Neural cell (in vitro differentiated cells): ENCODE results near the gene ARGLU1. TPM values are rescaled to one million over a fixed set of nuclear protein-coding genes. Genes with fewer than 3 reads are reported as not detected.

ENCODE experiments used
- H2AFZ ChIP-seq: fragments of 200-600, 300-800 bp; sonication (generic), shearing (Covaris generic); 2 replicates; pipeline ENCODE4 v1.6.0; 2014; ENCODE audit warnings: low read depth, mild to moderate bottlenecking, antibody characterized with exemption, low read length, moderate library complexity
- H3F3A ChIP-seq: fragments of 200-600 bp; shearing (Covaris generic); 2 replicates; pipeline ENCODE4 v1.6.1; 2016; ENCODE audit warnings: mild to moderate bottlenecking, moderate library complexity, mixed read lengths, antibody characterized with exemption, low read length; ENCODE audit not compliant: insufficient read depth, poor library complexity, severe bottlenecking
- H3K27ac ChIP-seq: fragments of 200-600, 300-800 bp; sonication (generic), shearing (Covaris generic); 2 replicates; pipeline ENCODE4 v1.5.1; 2014; ENCODE audit warnings: mild to moderate bottlenecking, low read length, moderate library complexity
- H3K27me3 ChIP-seq: fragments of 300-800, 200-600 bp; sonication (generic), shearing (Covaris generic); 2 replicates; pipeline ENCODE4 v1.6.0; 2014; ENCODE audit warnings: mild to moderate bottlenecking, low read depth, low read length, moderate library complexity; ENCODE audit not compliant: insufficient read depth
- H3K36me3 ChIP-seq: fragments of 300-800, 200-600 bp; sonication (generic), shearing (Covaris generic); 2 replicates; pipeline ENCODE4 v1.5.1; 2014; ENCODE audit warnings: mild to moderate bottlenecking, antibody characterized with exemption, low read length, moderate library complexity; ENCODE audit not compliant: insufficient read depth
- H3K4me2 ChIP-seq: fragments of 300-800, 200-600 bp; sonication (generic), shearing (Covaris generic); 2 replicates; pipeline ENCODE4 v1.6.0; 2014; ENCODE audit warnings: mild to moderate bottlenecking, low read length
- H3K4me3 ChIP-seq: fragments of 300-800, 200-600 bp; sonication (generic), shearing (Covaris generic); 2 replicates; pipeline ENCODE4 v1.5.1; 2014; ENCODE audit warnings: mild to moderate bottlenecking, low read length, moderate library complexity
- H3K79me2 ChIP-seq: fragments of 200-600 bp; shearing (Covaris generic); replicated peaks from 2 replicates; pipeline ENCODE4 v1.6.0; 2014; ENCODE audit warnings: mild to moderate bottlenecking, low read length, moderate library complexity; ENCODE audit not compliant: insufficient read depth
- H3K9ac ChIP-seq: fragments of 300-800, 200-600 bp; sonication (generic), shearing (Covaris generic); 2 replicates; pipeline ENCODE4 v1.6.1; 2016; ENCODE audit warnings: mild to moderate bottlenecking, low read length, mixed read lengths
- H3K9me2 ChIP-seq: fragments of 200-600 bp; shearing (Covaris generic); 2 replicates; pipeline ENCODE4 v1.6.1; 2016; ENCODE audit warnings: mild to moderate bottlenecking, low read length, mixed read lengths; ENCODE audit not compliant: insufficient read depth
- H3K9me3 ChIP-seq: fragments of 200-600, 300-800 bp; sonication (generic), shearing (Covaris generic); 2 replicates; pipeline ENCODE4 v1.6.1; 2016; ENCODE audit warnings: mild to moderate bottlenecking, mixed run types, low read length, moderate library complexity, mixed read lengths
- H4K20me1 ChIP-seq: fragments of 200-600 bp; shearing (Covaris generic); 2 replicates; pipeline ENCODE4 v1.6.1; 2016; ENCODE audit warnings: mild to moderate bottlenecking, mixed run types; ENCODE audit not compliant: insufficient read depth
- CTCF ChIP-seq: fragments of 450-650 bp; IDR thresholded peaks from 2 replicates; pipeline ENCODE4 v1.5.1; 2014; ENCODE audit warnings: antibody characterized with exemption, mild to moderate bottlenecking, moderate library complexity; ENCODE audit not compliant: poor library complexity, severe bottlenecking
- EP300 ChIP-seq: fragments of 450-650 bp; conservative IDR thresholded peaks from 2 replicates; pipeline ENCODE4 v1.6.1; 2014; ENCODE audit warnings: antibody characterized with exemption, mild to moderate bottlenecking, moderate library complexity; ENCODE audit not compliant: poor library complexity, severe bottlenecking
- EZH2 ChIP-seq: fragments of 200-600, 300-800 bp; shearing (Covaris generic), sonication (generic); IDR thresholded peaks from 2 replicates; pipeline ENCODE4 v1.6.1; 2014; ENCODE audit warnings: antibody characterized with exemption, low read length, borderline replicate concordance, mild to moderate bottlenecking; ENCODE audit not compliant: insufficient read depth, poor library complexity, severe bottlenecking
- MXI1 ChIP-seq: fragments of 450-650 bp; conservative IDR thresholded peaks from 2 replicates; pipeline ENCODE4 v1.6.1; 2014; ENCODE audit warnings: antibody characterized with exemption, mild to moderate bottlenecking; ENCODE audit not compliant: poor library complexity, severe bottlenecking
- POLR2AphosphoS5 ChIP-seq: IDR thresholded peaks from 2 replicates; pipeline ENCODE4 v1.6.1; 2012
- RAD21 ChIP-seq: fragments of 450-650 bp; conservative IDR thresholded peaks from 2 replicates; pipeline ENCODE4 v1.6.1; 2014; ENCODE audit warnings: antibody characterized with exemption, mild to moderate bottlenecking, moderate library complexity
- REST ChIP-seq: IDR thresholded peaks from 2 replicates; pipeline ENCODE4 v1.6.1; 2012; ENCODE audit warnings: borderline replicate concordance
- SMC3 ChIP-seq: fragments of 450-650 bp; conservative IDR thresholded peaks from 2 replicates; pipeline ENCODE4 v1.6.1; 2014; ENCODE audit warnings: antibody characterized with exemption, mild to moderate bottlenecking, moderate library complexity; ENCODE audit not compliant: poor library complexity
- TAF1 ChIP-seq: IDR thresholded peaks from 2 replicates; pipeline ENCODE4 v1.6.1; 2012; ENCODE audit warnings: low read depth
- polyA plus RNA-seq: library from polyadenylated mRNA; depleted of rRNA; stranded (reverse); fragments of >200 nt; gene quantifications from 2 replicates; pipeline ENCODE4 v1.2.3, GENCODE V29; 2014

The ARGLU1 gene
- polyA plus RNA-seq, 1 donor from 2014 or later = 967 TPM

- Histone ChIP-seq H4K20me1 (no peaks in the 10 kb centered on the region), H3K9ac (no peak overlapping the region)
- TF ChIP-seq SMC3 = no peak
- TF ChIP-seq CTCF = no peak
- TF ChIP-seq REST = no peak
- TF ChIP-seq TAF1 = no peak
- no peak for TF ChIP-seq EZH2
- TF ChIP-seq MXI1 = no peak
- no peak for TF ChIP-seq EP300
- TF ChIP-seq POLR2AphosphoS5 = no peak
- TF ChIP-seq RAD21 = no peak
These were observed 19.8 kb downstream of the ARGLU1 start for GRCh38 chr13:106548064-106548696.

GRCh38 chr13:106541826-106542225 lies 26.1 kb downstream of the ARGLU1 start:
- H3K36me3 ChIP-seq = peaks cover 6% of the 10 kb centered on the region
- TF ChIP-seq MXI1 (no peak), TAF1 (no peak), RAD21 (no peak), REST (no peak), EZH2 (no peak), POLR2AphosphoS5 (no peak), EP300 (no peak), SMC3 (no peak)
- no peaks in the 10 kb centered on the region for H3K27me3 ChIP-seq
- H4K20me1 ChIP-seq = no peaks in the 10 kb centered on the region
- no peaks in the 10 kb centered on the region for H3K9me2 ChIP-seq
- H3K4me3 ChIP-seq = no peak overlapping the region
- H2AFZ ChIP-seq = no peak overlapping the region
- peaks cover 14% of the 10 kb centered on the region for H3K79me2 ChIP-seq
- H3K9me3 ChIP-seq = no peaks in the 10 kb centered on the region
- no peak overlapping the region for H3K27ac ChIP-seq
- H3F3A ChIP-seq = no peaks in the 10 kb centered on the region
- no peak overlapping the region for H3K4me2 ChIP-seq
- no peak overlapping the region for H3K9ac ChIP-seq

More at GRCh38 chr13:106548064-106548696, 19.8 kb downstream of the ARGLU1 start:
- Histone ChIP-seq H3K36me3 (peaks cover 4% of the 10 kb centered on the region), H3K27me3 (no peaks in the 10 kb centered on the region), H3K4me2 (no peak overlapping the region), H3K9me2 (no peaks in the 10 kb centered on the region), H3K9me3 (no peaks in the 10 kb centered on the region), H3K27ac (no peak overlapping the region), H3K79me2 (peaks cover 44% of the 10 kb centered on the region), H3K4me3 (no peak overlapping the region), H2AFZ (no peak overlapping the region), H3F3A (no peaks in the 10 kb centered on the region)
